HG03060 (cell line): Measurements from ENCODE around the gene ATP5ME.
"Not testable (repeated sequence)": the region's sequence is repeated elsewhere in the genome, so short reads cannot be mapped to it uniquely, and the experiment has no call there.

Experiments used
- ATAC-seq: cut with Tn5 transposase; IDR thresholded peaks from one replicate; pipeline ENCODE4 v1.9.1; 2021; ENCODE audit warnings: low read depth, moderate number of reproducible peaks; ENCODE audit not compliant: unreplicated experiment

Gene ATP5ME

DNA sequence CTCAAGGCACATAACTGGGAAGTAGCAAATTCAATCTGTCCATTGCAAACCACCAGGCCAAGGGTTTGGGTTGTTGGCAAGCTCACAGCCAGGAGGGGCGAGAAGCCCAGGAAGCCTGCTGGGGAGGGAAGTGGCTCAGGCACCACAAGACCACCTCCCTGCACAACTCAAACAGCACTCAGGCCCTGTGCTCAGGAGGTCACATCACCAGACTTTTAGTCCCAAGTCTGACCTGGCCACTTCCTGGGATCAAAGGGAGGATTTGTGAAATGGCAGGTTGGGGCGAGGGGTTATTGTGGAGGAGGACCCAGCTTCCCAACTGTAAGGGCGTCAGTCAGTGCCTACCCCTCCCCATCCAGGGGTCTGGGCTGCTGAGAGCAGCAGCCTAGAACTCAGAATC is 2.3 kb downstream of the ATP5ME start:
- no peak for ATAC-seq

DNA sequence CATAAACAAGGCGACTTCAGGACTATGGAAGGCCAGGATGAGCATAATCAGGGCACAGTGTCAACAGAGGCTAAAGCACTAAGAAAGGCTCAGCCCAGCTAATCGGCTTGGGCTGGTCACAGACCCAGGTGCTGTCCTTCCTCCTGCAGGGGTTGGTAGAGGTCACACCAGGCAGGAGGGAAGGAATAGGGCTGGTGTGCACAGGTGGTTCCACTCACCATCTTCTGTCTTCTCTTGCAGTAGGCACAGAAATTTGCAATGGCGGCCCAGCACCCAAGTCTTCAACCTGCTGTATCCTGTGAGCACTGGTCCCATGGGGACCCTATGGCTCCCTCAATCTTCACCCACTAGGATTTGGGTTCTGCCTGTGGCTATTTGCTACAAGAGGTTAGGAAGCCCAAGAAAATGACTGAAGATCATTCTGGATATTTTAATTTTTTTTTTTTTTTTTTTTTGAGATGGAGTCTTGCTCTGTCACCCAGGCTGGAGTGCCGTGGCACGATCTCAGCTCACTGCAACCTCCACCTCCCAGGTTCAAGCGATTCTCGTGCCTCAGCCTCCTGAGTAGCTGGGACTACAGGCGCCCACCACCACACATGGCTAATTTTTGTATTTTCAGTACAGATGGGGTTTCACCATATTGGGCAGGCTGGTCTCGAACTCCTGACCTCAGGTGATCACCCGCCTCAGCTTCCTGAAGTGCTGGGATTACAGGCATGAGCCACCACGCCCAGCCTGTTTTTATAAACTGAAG is 4.1 kb downstream of the ATP5ME start:
- ATAC-seq, result not testable (repeated sequence)

DNA sequence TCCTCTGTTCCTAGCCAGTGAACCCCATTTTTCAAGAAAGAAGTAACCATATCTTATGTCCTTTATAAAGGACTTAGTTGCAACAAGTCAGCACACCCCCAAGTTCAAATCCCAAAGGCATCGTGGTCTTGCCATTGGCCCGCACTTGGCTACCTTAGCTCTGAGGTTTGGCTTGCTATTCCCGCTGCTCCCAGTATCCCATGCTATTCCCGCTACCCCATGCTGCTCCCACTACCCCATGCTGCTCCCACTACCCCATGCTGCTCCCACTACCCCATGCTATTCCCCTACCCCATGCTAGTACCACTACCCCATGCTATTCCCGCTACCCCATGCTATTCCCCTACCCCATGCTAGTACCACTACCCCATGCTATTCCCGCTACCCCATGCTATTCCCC is 5.9 kb downstream of the ATP5ME start:
- not testable (repeated sequence) for ATAC-seq

DNA sequence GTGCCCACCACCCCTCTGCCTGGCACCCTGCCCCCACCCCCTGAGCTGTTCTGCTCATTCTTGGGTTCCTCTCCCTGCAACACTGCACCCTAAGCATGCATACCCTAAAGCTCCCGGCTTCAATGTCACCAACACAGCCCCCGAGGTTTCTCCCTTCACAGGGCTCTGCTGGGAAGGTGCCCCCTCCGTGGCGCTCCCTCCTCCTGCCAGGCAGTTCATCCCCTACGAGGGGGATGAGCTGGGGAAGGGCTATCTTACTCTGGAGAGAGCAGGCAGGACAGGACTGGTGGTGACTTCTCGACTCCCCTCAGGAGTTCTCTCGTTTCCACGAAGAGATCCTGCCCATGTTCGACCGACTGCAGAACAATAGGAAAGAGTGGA is 6.5 kb downstream of the ATP5ME start:
- ATAC-seq, result no peak

DNA sequence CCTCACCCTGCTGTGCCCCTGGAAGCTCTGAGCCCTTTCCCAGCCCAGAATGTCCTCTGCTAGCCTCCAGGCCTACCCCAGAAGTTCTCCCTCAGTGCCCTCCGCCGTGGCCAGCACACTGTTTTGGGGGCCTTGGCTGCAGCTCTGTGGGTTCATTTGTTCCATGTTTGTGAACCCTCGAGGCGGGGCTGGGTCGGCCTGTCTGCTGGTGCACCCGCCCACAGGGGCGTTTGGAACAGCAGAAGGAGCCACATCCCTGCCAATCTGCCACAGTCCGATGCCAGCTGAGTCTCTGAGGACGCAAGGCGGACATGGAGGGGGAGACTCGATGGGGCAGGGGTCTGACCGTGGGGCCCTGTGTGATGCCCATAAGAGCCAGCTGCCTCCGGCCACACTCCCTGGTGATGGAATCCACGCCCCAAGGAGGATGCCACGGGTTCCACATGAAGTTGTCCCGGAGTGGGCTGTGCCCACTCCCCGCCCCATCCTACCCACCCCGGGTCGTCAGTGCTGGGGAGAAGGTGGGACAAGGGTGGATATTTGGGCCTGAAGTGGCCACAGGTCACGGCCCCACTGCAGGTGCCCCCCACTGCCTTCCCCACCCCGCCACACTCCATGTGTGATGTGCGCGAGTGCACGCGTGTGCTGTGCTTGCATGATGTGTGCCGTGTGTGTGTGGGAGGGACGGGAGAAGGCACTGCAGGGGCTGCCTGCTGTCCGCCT is 7.1 kb downstream of the ATP5ME start:
- ATAC-seq, result no peak

DNA sequence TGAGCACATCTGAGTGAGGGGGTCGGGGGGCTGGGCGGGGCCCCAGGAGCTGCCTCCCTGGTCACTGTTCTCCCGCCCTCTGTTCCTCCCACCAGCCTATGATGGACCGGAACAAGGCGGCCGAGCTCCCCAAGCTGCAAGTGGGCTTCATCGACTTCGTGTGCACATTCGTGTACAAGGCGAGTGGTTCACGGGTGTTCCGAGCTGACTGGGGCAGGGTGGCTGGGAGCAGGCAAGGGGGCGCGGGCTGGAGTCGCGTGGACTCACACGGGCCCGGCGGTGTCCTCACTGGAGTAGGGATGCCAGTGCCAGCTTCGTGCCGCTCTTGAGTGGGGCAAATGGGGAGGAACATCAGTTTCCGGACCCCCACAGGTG is 7.7 kb downstream of the ATP5ME start:
- no peak for ATAC-seq

DNA sequence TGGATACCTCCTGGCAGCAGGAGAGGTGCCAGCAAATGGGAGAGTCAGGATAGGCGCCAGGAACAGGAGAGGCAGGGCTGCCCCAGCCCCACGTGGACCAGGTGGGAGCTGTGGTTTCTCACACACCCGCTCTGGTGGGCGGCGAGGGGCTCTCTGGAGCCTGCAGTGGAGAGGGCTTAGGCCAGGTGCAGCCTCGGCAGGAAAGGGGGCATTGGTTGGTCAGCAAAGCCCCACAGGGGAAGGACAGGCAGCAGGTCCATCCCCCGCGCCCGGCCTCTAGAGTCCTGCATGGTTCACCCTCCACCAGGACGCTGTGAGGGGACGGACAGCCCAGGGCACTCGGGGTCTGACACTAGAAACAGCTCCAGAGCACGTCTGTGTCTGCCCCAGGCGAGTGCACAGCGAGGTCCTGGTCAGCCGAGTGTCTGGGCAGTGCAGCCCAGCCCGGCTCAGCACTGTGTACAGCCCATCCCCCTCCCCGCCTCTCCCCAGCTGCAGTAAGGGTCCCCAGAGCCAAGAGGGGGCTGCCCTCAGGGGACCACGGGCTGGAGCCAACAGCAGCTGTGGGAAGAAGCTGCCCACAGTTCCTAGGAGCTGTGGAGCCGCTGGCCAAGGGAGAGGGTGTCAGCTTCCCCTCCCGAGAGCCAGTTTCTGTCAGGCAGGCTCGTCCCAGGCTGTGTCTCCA is 8.2 kb downstream of the ATP5ME start:
- ATAC-seq, result no peak

DNA sequence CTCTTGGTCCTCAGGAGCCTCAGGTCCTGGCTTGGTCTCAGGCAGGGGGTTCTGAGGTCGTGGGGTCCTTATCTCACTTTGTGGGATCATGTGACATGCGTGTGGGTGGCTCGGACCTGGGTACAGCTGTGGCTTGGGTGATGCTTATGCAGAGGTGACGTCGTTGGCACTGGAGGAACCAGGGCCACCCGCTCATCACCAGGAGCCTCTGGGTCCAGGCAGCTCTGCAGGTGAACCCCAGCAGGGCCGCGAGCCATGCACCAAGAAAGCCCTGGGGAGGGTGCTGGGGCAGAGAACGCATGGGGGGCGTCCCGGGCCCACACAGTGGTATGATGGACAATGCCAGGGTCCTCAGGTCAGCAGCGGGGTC is 8.7 kb downstream of the ATP5ME start:
- no peak for ATAC-seq

DNA sequence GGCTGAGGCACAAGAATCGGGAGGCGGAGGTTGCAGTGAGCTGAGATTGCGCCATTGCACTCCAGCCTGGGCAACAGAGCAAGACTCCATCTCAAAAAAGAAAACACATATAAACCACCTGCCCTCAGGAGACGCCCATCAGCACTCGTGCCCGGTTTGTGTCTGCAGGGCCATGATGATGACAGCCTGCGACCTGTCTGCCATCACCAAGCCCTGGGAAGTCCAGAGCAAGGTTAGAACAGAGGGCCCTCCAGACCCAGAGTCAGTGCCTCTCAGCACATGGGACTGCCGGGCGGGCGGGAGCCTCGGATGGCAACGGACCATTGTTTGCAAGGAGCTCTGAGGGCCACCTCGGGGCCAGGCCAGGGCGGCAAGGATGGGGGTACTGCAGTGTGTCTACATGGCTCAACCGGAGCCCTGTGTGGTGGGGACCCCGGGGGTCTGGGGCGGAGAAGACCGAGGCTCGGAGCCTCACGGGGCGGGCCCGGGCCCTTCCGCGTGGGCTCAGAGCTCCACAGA is 9.3 kb downstream of the ATP5ME start:
- ATAC-seq, result no peak

DNA sequence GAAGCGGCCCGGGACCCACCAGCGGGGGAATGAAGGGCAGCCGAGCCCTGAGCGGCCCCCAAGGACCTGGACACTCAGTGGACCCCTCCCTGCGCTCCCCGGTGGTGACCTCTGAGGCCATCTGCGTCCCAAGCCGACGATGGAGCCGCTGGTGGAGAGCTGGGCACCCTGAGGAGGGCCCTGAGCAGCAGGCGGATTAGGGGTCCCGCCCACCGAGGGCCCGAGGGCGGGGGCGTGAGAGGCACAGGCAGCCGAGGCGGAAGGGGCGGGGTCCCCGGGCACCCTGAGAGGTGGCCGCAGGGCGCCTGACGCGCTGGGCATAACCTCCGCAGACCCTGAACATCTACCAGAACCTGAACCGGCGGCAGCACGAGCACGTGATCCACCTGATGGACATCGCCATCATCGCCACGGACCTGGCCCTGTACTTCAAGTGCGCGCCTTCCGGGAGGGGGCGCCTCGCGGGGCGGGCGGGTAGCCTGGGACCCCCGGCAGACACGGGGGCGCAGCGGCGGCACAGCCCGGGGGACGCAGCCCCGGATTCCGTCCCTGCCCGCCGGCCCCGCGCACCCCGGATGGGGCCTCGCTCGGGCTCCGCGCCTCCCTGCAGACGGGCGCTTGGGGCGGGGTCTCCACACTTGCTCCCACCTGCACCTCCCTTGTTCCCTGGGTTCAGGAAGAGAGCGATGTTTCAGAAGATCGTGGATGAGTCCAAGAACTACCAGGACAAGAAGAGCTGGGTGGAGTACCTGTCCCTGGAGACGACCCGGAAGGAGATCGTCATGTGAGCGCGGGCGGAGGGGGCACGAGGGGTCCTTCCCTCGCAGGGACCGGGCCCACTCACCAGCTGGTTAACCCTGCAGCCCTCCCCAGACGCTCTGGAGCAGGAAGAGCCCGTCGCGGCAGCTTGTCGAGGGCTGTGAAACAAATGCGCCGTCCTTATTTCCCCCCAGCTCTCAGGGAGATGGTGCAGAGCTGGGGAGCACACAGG is 10.3 kb downstream of the ATP5ME start:
- ATAC-seq, result no peak

DNA sequence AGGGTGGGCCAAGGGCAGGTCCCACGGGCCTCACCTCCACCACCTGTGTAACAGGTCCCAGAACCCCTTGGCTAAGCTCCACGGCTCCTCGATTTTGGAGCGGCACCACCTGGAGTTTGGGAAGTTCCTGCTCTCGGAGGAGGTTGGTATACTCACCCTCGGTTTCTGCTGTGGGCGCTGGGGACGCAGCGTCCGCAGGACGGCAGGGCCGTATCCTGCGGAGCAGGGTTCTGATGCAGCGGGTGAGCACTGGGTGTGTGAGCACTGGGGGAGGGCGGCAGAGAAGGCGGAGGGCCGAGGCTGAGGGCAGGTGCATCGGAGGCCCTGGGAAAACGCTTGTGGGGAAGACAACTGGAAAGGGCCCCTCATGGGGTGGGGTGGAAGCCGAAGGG is 11.0 kb downstream of the ATP5ME start:
- no peak for ATAC-seq

DNA sequence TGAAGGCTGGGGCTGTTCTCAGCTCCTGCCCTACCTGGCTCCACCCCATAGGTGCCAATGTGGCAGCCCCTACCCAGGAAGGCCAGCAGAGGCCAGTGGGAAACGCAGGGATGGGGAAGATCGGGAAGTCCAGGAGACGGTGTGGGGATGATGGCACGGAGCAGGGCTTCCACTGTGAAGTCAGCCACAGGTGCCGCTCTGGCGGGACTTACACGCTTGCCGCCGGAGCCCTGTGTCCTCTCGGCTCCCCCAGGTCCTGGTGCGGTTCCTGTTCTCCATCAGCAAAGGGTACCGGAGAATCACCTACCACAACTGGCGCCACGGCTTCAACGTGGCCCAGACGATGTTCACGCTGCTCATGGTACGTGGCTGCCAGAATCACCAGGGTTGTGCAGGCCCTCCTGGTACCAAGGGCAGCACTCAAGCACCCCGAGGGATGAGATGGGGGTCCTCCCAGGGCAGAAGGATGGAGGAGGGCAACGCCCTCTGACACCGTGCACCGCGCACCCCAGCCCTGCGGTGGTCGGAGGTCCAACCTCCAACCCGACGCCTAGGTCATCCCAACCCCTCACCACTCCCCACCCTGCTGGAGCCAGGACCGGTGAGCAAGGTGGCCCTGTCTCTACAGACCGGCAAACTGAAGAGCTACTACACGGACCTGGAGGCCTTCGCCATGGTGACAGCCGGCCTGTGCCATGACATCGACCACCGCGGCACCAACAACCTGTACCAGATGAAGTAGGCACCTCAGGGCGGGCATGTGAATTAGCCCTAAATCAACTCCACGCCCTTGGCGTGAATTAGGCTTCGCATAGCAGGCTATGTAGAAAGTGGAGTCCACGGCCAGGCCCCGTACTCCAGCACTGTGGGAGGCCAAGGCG is 12.0 kb downstream of the ATP5ME start:
- no peak for ATAC-seq

DNA sequence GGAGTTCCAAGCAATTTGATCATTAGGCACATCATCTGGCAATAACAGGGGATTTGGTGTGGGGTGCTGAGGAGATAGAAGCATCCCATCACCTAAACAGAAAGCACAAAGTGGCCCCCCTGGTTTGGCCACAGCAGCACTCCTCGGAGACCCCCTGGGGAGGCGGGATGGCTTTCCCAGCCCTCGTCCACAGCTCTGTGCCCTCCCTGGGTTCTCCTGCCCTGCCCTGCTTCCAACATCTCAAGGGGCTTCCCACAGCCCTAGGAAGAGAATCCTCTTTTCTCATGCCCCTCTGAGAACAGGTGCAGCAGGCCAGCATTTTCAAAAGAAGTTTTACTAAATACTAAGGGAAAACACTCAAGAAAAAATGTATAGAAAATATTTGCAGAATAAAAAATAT is 12.8 kb downstream of the ATP5ME start:
- no peak for ATAC-seq

DNA sequence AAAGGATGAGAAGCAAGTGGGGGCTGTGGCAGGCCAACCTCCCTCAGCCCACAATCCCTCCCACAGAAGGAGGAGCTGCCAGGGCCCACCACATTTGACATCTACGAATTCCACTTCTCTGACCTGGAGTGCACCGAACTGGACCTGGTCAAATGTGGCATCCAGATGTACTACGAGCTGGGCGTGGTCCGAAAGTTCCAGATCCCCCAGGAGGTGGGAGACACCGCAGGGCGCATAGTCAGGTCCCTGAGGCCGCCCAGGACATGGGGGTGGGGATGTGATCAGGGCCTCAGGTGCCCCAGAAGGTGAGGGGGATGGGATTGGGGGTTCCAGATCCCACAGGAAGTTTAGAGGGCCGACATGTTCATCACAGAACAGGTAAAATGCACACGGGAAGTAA is 13.7 kb downstream of the ATP5ME start:
- ATAC-seq, result no peak

DNA sequence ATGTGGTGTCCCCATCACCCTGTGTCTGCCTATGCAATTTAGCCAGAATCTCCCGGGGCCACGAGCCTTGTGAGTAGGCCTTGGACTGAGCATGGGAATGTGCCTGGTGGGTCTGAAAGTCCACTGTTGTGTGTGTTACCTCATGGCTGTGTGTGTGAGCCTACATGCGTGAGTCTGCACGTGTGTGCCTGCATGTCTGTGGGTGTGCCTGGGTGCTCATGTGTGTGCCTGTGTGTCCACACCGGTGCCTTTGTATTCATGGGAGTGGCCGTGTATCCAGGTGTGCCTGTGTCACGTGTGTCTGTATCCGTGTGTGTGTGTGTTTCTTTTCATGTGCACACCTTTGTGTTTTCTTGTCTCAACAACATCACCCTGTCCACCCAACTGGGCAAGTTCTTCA is 14.2 kb downstream of the ATP5ME start:
- ATAC-seq, result no peak

DNA sequence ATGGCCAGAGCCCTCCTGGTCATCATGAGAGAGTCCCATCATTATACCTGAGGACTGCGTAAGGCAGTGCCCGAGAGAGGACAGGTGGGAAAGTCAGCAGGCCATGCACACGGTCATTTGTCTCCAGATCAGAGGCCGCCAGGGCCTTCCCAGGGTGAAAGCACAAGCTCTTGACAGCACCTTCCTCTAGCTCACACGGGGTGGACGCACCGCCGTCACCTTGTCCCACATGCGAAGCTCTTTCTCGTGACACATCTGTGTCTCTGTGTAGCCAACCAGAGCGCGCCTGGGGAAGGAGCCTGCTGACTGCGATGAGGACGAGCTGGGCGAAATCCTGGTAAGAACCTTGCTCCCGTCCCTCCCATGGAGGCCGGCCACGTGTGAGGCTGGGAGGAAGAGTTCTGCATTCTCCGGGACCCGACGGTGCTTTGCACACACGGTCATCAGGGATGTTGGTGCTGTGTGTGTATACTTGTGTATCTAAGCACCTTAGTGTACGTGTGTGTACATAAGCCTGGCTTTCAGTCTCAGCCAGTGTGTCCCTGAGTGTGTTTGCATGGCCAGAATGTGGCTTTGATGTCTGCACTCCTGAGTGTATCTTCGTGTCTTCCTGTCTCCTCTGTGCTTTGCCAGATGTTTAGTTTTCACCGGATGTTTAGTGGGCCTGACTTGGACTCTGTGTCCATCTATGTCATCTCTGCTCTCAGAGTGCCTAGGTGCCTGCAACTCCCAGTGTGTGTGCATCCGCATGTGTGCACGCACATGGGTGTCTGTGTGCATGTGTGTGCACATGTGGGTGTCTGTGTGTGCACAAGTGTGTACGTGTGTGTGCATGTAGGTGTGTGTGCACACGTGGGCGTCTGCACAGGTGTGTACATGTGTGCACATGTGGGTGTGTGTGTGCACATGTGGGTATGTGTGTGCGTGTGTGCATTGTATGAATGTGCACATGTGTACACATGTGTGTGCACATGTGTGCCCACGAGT is 15.1 kb downstream of the ATP5ME start:
- no peak for ATAC-seq

DNA sequence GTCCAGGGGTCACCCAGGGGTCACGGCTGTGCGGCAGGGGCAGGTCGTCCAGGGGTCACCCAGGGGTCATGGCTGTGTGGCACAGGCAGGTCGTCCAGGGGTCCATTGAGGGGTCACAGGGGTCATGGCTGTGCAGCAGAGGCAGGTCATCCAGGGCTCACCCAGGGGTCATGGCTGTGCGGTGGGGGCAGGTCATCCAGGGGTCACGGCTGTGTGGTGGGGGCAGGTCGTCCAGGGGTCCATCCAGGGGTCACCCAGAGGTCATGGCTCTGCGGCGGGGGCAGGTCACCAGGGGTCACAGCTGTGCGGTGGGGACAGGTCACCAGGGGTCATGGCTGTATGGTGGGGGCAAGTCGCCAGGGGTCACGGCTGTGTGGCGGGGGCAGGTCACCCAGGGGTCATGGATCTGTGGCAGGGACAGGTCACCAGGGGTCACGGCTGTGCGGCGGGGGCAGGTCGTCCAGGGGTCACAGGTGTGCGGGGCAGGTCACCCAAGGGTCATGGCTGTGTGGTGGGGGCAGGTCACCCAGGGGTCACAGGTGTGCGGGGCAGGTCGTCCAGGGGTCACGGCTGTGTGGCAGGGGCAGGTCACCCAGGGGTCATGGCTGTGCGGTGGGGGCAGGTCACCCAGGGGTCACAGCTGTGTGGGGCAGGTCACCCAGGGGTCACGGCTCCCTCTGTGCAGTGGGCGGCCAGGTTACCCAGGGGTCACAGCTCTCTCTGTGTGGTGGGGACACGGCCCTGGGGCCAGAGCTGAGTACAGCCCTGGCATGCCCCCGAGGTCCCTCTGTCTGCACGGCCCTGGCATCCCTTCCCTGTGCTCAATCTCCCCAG is 16.0 kb downstream of the ATP5ME start:
- ATAC-seq, result no peak
